ENCODE results near the gene BFSP2.
A peak's percentile ranks its signal among the peaks of the same experiment; 100 is the strongest.

GRCh38 chr3:133441867-133442270 lies 42.0 kb downstream of the BFSP2 start:
- no peak for TF ChIP-seq CTCF (IDR thresholded peaks at IDR 0.05 in 8 of 11, conservative IDR thresholded peaks at IDR 0.05 in 3 of 11)
- TF ChIP-seq POLR2A (IDR thresholded peaks at IDR 0.05), result no peak
- peak in 1 of 3 donors; percentile 22 for TF ChIP-seq POLR2AphosphoS5 (IDR thresholded peaks at IDR 0.05)
